ENCODE data around the gene GLRX. TPM values are rescaled to one million over a fixed set of nuclear protein-coding genes. Genes with fewer than 3 reads are reported as not detected.

GLRX gene
- total RNA-seq, 1 donor from 2014 or later, result 63.3 TPM

- Histone ChIP-seq H3K4me3 (peak overlapping the region; percentile 68 to 84), H3K27ac (peak overlapping the region; percentile 90), H3K36me3 (peaks cover 0 to 5% of the 10 kb centered on the region in 2 donors), H3K27me3 (no peaks in the 10 kb centered on the region), H3K4me1 (peaks cover 79% of the 10 kb centered on the region), H3K9me3 (no peaks in the 10 kb centered on the region)
- TF ChIP-seq POLR2AphosphoS5 (IDR thresholded peaks at IDR 0.05; ENCODE audit: insufficient read depth in 1 of 2, low read depth in 1 of 2) (no peak), POLR2A (IDR thresholded peaks at IDR 0.05) (no peak)
- TF ChIP-seq, protein P1, sequence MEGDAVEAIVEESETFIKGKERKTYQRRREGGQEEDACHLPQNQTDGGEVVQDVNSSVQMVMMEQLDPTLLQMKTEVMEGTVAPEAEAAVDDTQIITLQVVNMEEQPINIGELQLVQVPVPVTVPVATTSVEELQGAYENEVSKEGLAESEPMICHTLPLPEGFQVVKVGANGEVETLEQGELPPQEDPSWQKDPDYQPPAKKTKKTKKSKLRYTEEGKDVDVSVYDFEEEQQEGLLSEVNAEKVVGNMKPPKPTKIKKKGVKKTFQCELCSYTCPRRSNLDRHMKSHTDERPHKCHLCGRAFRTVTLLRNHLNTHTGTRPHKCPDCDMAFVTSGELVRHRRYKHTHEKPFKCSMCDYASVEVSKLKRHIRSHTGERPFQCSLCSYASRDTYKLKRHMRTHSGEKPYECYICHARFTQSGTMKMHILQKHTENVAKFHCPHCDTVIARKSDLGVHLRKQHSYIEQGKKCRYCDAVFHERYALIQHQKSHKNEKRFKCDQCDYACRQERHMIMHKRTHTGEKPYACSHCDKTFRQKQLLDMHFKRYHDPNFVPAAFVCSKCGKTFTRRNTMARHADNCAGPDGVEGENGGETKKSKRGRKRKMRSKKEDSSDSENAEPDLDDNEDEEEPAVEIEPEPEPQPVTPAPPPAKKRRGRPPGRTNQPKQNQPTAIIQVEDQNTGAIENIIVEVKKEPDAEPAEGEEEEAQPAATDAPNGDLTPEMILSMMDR (IDR thresholded peaks at IDR 0.05), result no peak
- intact Hi-C loops (cut with DNase I), result loop anchor here (2.0 kb wide), 1 partner anchor 21 kb away; no protein-coding TSS in a partner anchor
- DNase-seq (ENCODE audit: extremely low spot score in 2 of 2), result no peak
These were observed 1.2 kb downstream of the GLRX start for GRCh38 chr5:95821110-95822021.

DNA sequence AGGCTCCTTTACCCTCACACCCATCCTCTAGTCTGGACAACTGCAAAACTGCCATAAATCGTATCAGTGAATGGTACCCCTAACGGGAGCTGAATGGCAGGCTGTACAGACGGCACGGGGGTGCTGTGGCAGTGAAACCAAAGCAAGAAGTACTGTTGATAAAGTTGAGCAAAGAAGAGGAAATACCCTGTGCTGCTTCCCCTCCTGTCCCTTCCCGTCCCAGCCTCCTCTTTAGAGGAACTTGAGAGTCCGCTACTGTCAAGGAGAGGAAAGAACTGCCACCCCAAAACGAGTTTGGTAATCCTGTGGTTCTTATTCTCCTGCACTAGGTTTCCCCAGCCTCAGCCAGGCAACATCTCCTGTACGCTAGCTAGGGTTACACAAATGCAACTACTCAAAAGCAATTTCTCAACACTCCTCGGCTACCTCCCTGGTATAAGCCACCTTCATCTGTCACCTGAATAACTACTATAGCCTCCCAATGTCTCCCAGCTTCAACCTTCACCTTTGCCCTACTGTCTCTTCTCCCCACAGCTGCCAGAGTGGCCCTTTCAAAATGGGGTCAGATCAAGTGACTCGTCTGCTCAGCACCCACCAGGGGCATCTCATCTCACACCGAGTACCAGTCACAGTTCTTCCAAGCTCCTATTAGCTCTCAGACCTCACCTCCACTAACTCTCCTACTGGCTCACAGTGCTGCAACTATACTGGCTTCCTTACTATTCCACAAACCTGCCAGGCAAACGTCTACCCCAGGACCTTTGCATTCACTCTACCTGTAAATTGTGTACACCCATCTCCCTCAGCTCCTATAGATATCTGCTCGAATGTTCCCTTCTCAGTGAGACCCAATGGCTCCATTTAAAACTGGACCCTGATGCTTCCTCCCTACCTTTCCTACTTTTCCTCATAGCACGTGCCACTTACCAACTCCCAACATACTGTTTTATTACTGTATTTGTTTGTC, 4.1 kb downstream of the GLRX start:
- Histone ChIP-seq H3K36me3 (peaks cover 0 to 12% of the 10 kb centered on the region in 2 donors), H3K27ac (peak overlapping the region; percentile 53), H3K4me1 (peaks cover 66% of the 10 kb centered on the region), H3K27me3 (no peaks in the 10 kb centered on the region), H3K9me3 (no peaks in the 10 kb centered on the region), H3K4me3 (peak overlapping the region; percentile 5 to 26)
- intact Hi-C loops (cut with DNase I), result no loop called here
- DNase-seq (ENCODE audit: extremely low spot score in 2 of 2), result no peak
- TF ChIP-seq POLR2A (IDR thresholded peaks at IDR 0.05), result no peak
- TF ChIP-seq, protein P1 (IDR thresholded peaks at IDR 0.05), result no peak
- TF ChIP-seq POLR2AphosphoS5 (IDR thresholded peaks at IDR 0.05; ENCODE audit: insufficient read depth in 1 of 2, low read depth in 1 of 2), result no peak

GRCh38 chr5:95817430-95817829, 5.1 kb downstream of the GLRX start:
- Histone ChIP-seq H3K27ac (peak overlapping the region; percentile 53), H3K4me1 (peaks cover 57% of the 10 kb centered on the region), H3K4me3 (peak overlapping the region in 1 of 2 donors; percentile 15), H3K36me3 (peaks cover 0 to 12% of the 10 kb centered on the region in 2 donors), H3K27me3 (no peaks in the 10 kb centered on the region), H3K9me3 (no peaks in the 10 kb centered on the region)
- intact Hi-C loops (cut with DNase I), result no loop called here
- TF ChIP-seq, protein P1 (IDR thresholded peaks at IDR 0.05), result no peak
- no peak for TF ChIP-seq POLR2AphosphoS5 (IDR thresholded peaks at IDR 0.05; ENCODE audit: insufficient read depth in 1 of 2, low read depth in 1 of 2)
- TF ChIP-seq POLR2A (IDR thresholded peaks at IDR 0.05), result no peak
- no peak for DNase-seq (ENCODE audit: extremely low spot score in 2 of 2)

GRCh38 chr5:95816776-95817175, 5.8 kb downstream of the GLRX start:
- H3K27ac ChIP-seq, result no peak overlapping the region
- DNase-seq (ENCODE audit: extremely low spot score in 2 of 2), result no peak
- H3K36me3 ChIP-seq, result peaks cover 0 to 12% of the 10 kb centered on the region in 2 donors
- H3K9me3 ChIP-seq, result no peaks in the 10 kb centered on the region
- intact Hi-C loops (cut with DNase I), result no loop called here
- H3K4me1 ChIP-seq, result peaks cover 60% of the 10 kb centered on the region
- peak overlapping the region in 1 of 2 donors; percentile 15 for H3K4me3 ChIP-seq
- TF ChIP-seq POLR2A (IDR thresholded peaks at IDR 0.05), result no peak
- TF ChIP-seq POLR2AphosphoS5 (IDR thresholded peaks at IDR 0.05; ENCODE audit: insufficient read depth in 1 of 2, low read depth in 1 of 2), result no peak
- TF ChIP-seq, protein P1 (IDR thresholded peaks at IDR 0.05), result no peak
- H3K27me3 ChIP-seq, result no peaks in the 10 kb centered on the region

Measured in vagina (tissue), 2 donors.